DMS53 (cell line): ENCODE results near the gene SHISA5.
A peak's percentile ranks its signal among the peaks of the same experiment; 100 is the strongest.

ENCODE experiments used
- DNase-seq: peaks from one replicate; lab custom pipeline; 2025; lab: John Stamatoyannopoulos, UW

Gene SHISA5

GRCh38 chr3:48459773-48460516, 44.0 kb downstream of the SHISA5 start:
- no peak for DNase-seq

GRCh38 chr3:48459331-48459730, 44.6 kb downstream of the SHISA5 start:
- DNase-seq = no peak

GRCh38 chr3:48456456-48456855, 47.5 kb downstream of the SHISA5 start:
- peak; percentile 16 for DNase-seq

- DNase-seq = peak; percentile 82
These were observed 52.7 kb downstream of the SHISA5 start for GRCh38 chr3:48451270-48451669.

GRCh38 chr3:48446425-48447193, 57.4 kb downstream of the SHISA5 start, which contains the start of gene ATRIP:
TSS of gene ATRIP (plus strand) at chr3:48446737. CDS start at chr3:48446846, 109 bp downstream.
- peak; percentile 86 for DNase-seq

GRCh38 chr3:48446043-48446424, 57.9 kb downstream of the SHISA5 start:
- DNase-seq = no peak

- peak; percentile 7 for DNase-seq
These were observed 58.6 kb downstream of the SHISA5 start for GRCh38 chr3:48445277-48445882.

GRCh38 chr3:48441940-48442339, 62.0 kb downstream of the SHISA5 start:
- DNase-seq = no peak

- DNase-seq = peak; percentile 25
These were observed 63.4 kb downstream of the SHISA5 start for GRCh38 chr3:48440590-48440958.

- DNase-seq = peak; percentile 93
These were observed 64.0 kb downstream of the SHISA5 start, which contains the start of the genes CCDC51 and TMA7 for GRCh38 chr3:48439820-48440589. TSS of gene CCDC51 (minus strand) at chr3:48440119. CDS start at chr3:48435128, 4,991 bp downstream. TSS of gene TMA7 (plus strand) at chr3:48440257. CDS start at chr3:48440297, 40 bp downstream.

- no peak for DNase-seq
These were observed 66.2 kb downstream of the SHISA5 start for GRCh38 chr3:48437812-48438211.

- DNase-seq = no peak
These were observed 67.1 kb downstream of the SHISA5 start for GRCh38 chr3:48436855-48437254.

GRCh38 chr3:48436477-48436787, 67.5 kb downstream of the SHISA5 start:
- no peak for DNase-seq

GRCh38 chr3:48435774-48436476, 68.0 kb downstream of the SHISA5 start:
- peak; percentile 72 for DNase-seq

- DNase-seq = no peak
These were observed 68.8 kb downstream of the SHISA5 start for GRCh38 chr3:48435223-48435595.

- DNase-seq = no peak
These were observed 69.3 kb downstream of the SHISA5 start for GRCh38 chr3:48434591-48435222.

- no peak for DNase-seq
These were observed 70.4 kb downstream of the SHISA5 start for GRCh38 chr3:48433472-48434118.

GRCh38 chr3:48432411-48433371, 71.3 kb downstream of the SHISA5 start:
- DNase-seq = no peak
